ENCODE results near the gene GOSR2. TPM values are rescaled to one million over a fixed set of nuclear protein-coding genes. Genes with fewer than 3 reads are reported as not detected.
A peak's percentile ranks its signal among the peaks of the same experiment; 100 is the strongest.

The GOSR2 gene
- total and polyA plus RNA-seq, 2 donors (not counting 1 experiment from before 2014, with no cell fraction given), result 49.5 to 72.8 TPM

GRCh38 chr17:46960152-46960551 lies 37.2 kb downstream of the GOSR2 start:
- H3K79me2 ChIP-seq (ENCODE audit: control insufficient read depth, insufficient read depth, low read length), result no peaks in the 10 kb centered on the region
- no peaks in the 10 kb centered on the region for H3K36me3 ChIP-seq (ENCODE audit: control insufficient read depth, insufficient read depth, low read length)
- no peak overlapping the region for H3K4me3 ChIP-seq (replicated peaks in 1 of 4; ENCODE audit: control extremely low read depth in 1 of 4, insufficient read depth in 1 of 4, low read depth in 3 of 4, low read length in 4 of 4)
- DNase-seq (ENCODE audit: low read depth in 2 of 2), result no peak
- no peak overlapping the region for H3K27ac ChIP-seq (ENCODE audit: insufficient read depth, low read length)
- H3K9ac ChIP-seq (ENCODE audit: insufficient read depth, low read length), result no peak overlapping the region
- TF ChIP-seq EZH2 (IDR thresholded peaks at IDR 0.05; ENCODE audit: low read length, missing control alignments) (no peak), CTCF (conservative IDR thresholded peaks at IDR 0.05 in 1 of 2, IDR thresholded peaks at IDR 0.05 in 1 of 2; ENCODE audit: low read depth in 1 of 2, low read length in 2 of 2) (no peak)
- H3K9me3 ChIP-seq (ENCODE audit: control insufficient read depth, insufficient read depth, low read depth, low read length), result no peaks in the 10 kb centered on the region
- no peak overlapping the region for H3K4me2 ChIP-seq (ENCODE audit: extremely low read depth, insufficient read depth, low read length)
- peaks cover 19% of the 10 kb centered on the region for H3K27me3 ChIP-seq (ENCODE audit: control insufficient read depth, insufficient read depth, low read length)
- peaks cover 4% of the 10 kb centered on the region for H3K4me1 ChIP-seq (ENCODE audit: control insufficient read depth, extremely low read depth, insufficient read depth, low read length)
- no peak overlapping the region for H2AFZ ChIP-seq (ENCODE audit: low read length)
- no peaks in the 10 kb centered on the region for H4K20me1 ChIP-seq (ENCODE audit: control insufficient read depth, extremely low read depth, insufficient read depth, low read length)

DNA sequence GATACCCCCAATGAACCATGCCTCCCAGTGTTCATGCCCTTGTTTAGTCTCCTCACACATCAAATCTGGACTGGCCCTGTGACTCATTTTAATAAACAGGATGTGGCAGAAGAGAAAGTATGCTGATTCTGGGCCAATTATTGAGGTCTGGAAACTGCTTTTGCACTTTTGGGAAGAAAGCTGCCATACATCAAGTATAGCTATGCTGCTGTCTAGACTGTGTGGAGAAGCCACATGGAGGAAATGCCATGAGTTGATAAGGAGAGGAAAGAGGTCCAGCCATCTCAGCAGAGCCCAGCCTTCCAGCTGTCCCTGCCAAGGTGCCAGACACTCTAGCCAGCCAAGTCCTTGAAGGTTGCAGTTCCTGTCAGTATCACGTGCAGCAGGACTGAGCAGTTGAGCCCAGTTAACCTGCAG lies 39.4 kb downstream of the GOSR2 start:
- Histone ChIP-seq H3K79me2 (ENCODE audit: control insufficient read depth, insufficient read depth, low read length) (no peaks in the 10 kb centered on the region), H3K27ac (ENCODE audit: insufficient read depth, low read length) (no peak overlapping the region), H3K9ac (ENCODE audit: insufficient read depth, low read length) (no peak overlapping the region), H3K4me3 (replicated peaks in 1 of 4; ENCODE audit: control extremely low read depth in 1 of 4, insufficient read depth in 1 of 4, low read depth in 3 of 4, low read length in 4 of 4) (no peak overlapping the region), H4K20me1 (ENCODE audit: control insufficient read depth, extremely low read depth, insufficient read depth, low read length) (no peaks in the 10 kb centered on the region), H3K4me2 (ENCODE audit: extremely low read depth, insufficient read depth, low read length) (no peak overlapping the region), H3K9me3 (ENCODE audit: control insufficient read depth, insufficient read depth, low read depth, low read length) (no peaks in the 10 kb centered on the region), H3K27me3 (ENCODE audit: control insufficient read depth, insufficient read depth, low read length) (peaks cover 24% of the 10 kb centered on the region), H3K4me1 (ENCODE audit: control insufficient read depth, extremely low read depth, insufficient read depth, low read length) (peaks cover 4% of the 10 kb centered on the region), H3K36me3 (ENCODE audit: control insufficient read depth, insufficient read depth, low read length) (no peaks in the 10 kb centered on the region), H2AFZ (ENCODE audit: low read length) (no peak overlapping the region)
- peak; percentile 73 to 85 for DNase-seq (ENCODE audit: low read depth in 2 of 2)
- TF ChIP-seq EZH2 (IDR thresholded peaks at IDR 0.05; ENCODE audit: low read length, missing control alignments) (no peak), CTCF (conservative IDR thresholded peaks at IDR 0.05 in 1 of 2, IDR thresholded peaks at IDR 0.05 in 1 of 2; ENCODE audit: low read depth in 1 of 2, low read length in 2 of 2) (no peak)

DNA sequence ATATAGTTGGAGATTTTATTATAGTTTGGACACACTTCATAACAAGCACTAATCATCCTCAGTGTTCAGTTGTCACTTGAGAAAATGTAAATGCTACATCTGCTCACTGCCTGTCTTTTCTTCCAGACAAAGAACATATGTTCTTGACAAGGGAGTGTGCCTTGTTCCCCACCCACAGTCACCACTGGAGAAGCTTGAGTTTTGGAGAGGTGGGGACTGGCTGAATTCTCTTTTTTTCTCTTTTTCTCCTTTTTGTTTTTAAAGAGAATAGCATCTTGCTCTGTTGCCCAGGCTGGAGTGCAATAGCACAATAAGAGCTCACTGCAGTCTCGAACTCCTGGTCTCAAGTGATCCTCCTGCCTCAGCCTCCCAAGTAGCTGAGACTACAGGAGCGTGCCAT lies 40.6 kb downstream of the GOSR2 start:
- H4K20me1 ChIP-seq (ENCODE audit: control insufficient read depth, extremely low read depth, insufficient read depth, low read length), result no peaks in the 10 kb centered on the region
- no peak for DNase-seq (ENCODE audit: low read depth in 2 of 2)
- no peak overlapping the region for H3K9ac ChIP-seq (ENCODE audit: insufficient read depth, low read length)
- no peaks in the 10 kb centered on the region for H3K9me3 ChIP-seq (ENCODE audit: control insufficient read depth, insufficient read depth, low read depth, low read length)
- peaks cover 4% of the 10 kb centered on the region for H3K4me1 ChIP-seq (ENCODE audit: control insufficient read depth, extremely low read depth, insufficient read depth, low read length)
- H3K27ac ChIP-seq (ENCODE audit: insufficient read depth, low read length), result no peak overlapping the region
- no peaks in the 10 kb centered on the region for H3K79me2 ChIP-seq (ENCODE audit: control insufficient read depth, insufficient read depth, low read length)
- no peaks in the 10 kb centered on the region for H3K36me3 ChIP-seq (ENCODE audit: control insufficient read depth, insufficient read depth, low read length)
- peaks cover 22% of the 10 kb centered on the region for H3K27me3 ChIP-seq (ENCODE audit: control insufficient read depth, insufficient read depth, low read length)
- no peak for TF ChIP-seq EZH2 (IDR thresholded peaks at IDR 0.05; ENCODE audit: low read length, missing control alignments)
- TF ChIP-seq CTCF (conservative IDR thresholded peaks at IDR 0.05 in 1 of 2, IDR thresholded peaks at IDR 0.05 in 1 of 2; ENCODE audit: low read depth in 1 of 2, low read length in 2 of 2), result no peak
- H3K4me3 ChIP-seq (replicated peaks in 1 of 4; ENCODE audit: control extremely low read depth in 1 of 4, insufficient read depth in 1 of 4, low read depth in 3 of 4, low read length in 4 of 4), result no peak overlapping the region
- no peak overlapping the region for H2AFZ ChIP-seq (ENCODE audit: low read length)
- no peak overlapping the region for H3K4me2 ChIP-seq (ENCODE audit: extremely low read depth, insufficient read depth, low read length)

Measured in fibroblast of lung (primary cell).